Measurements from ENCODE around the gene AKTIP. TPM values are rescaled to one million over a fixed set of nuclear protein-coding genes. Genes with fewer than 3 reads are reported as not detected.

Gene AKTIP
- total RNA-seq, 1 experiment from 2014 or later, result 26.2 TPM

- no peak overlapping the region for H3K9ac ChIP-seq (ENCODE audit: extremely low read depth, insufficient read length, low read length)
- no peak overlapping the region for H4K8ac ChIP-seq (replicated peaks; ENCODE audit: insufficient read length, low read depth, low read length)
- no peak overlapping the region for H2BK15ac ChIP-seq (ENCODE audit: low read depth, low read length)
- no peak overlapping the region for H3T11ph ChIP-seq (ENCODE audit: low read length)
- H2AFZ ChIP-seq (ENCODE audit: low read length), result no peak overlapping the region
- no peak overlapping the region for H3K4me2 ChIP-seq (ENCODE audit: insufficient read depth, insufficient read length, low read length)
- no peaks in the 10 kb centered on the region for H3K23me2 ChIP-seq (ENCODE audit: insufficient read length, low read depth, low read length, poor library complexity, severe bottlenecking)
- no peak overlapping the region for H3K23ac ChIP-seq (ENCODE audit: insufficient read length, low read depth, low read length)
- H3K4me3 Mint-ChIP-seq, result no peak overlapping the region
- H3K27ac ChIP-seq (ENCODE audit: insufficient read length, low read depth, low read length), result no peak overlapping the region
- H3K18ac ChIP-seq (ENCODE audit: insufficient read length, low read depth, low read length), result no peak overlapping the region
- no peak for DNase-seq
- H3K27me3 Mint-ChIP-seq (ENCODE audit: low read depth), result no peaks in the 10 kb centered on the region
- H3K14ac ChIP-seq (ENCODE audit: insufficient read depth, low read length), result no peak overlapping the region
- H3K79me1 ChIP-seq (ENCODE audit: insufficient read depth, low read depth, low read length, poor library complexity, severe bottlenecking), result no peaks in the 10 kb centered on the region
- no peaks in the 10 kb centered on the region for H3K9me3 Mint-ChIP-seq
- TF ChIP-seq CTCF (conservative IDR thresholded peaks at IDR 0.05), result no peak
- no CpG with 5 or more reads among the region's 3 CpGs for WGBS (ENCODE audit: extremely low coverage, insufficient read length, low lambda C conversion rate)
- H3K36me3 Mint-ChIP-seq (ENCODE audit: insufficient read depth in 1 of 3, low read depth in 3 of 3), result peaks cover 5 to 42% (median 41%) of the 10 kb centered on the region in 3 experiments; a peak in 6 of 7 replicates
- H4K20me1 ChIP-seq (ENCODE audit: control insufficient read depth, insufficient read depth, insufficient read length), result no peaks in the 10 kb centered on the region
- no peak overlapping the region for H2BK20ac ChIP-seq (ENCODE audit: low read depth, low read length, poor library complexity, severe bottlenecking)
- no peaks in the 10 kb centered on the region for H3K79me2 ChIP-seq (ENCODE audit: insufficient read depth, low read length)
- no peak overlapping the region for H3K27ac Mint-ChIP-seq
- no peak overlapping the region for H3K4ac ChIP-seq (ENCODE audit: low read depth, low read length)
- H3K56ac ChIP-seq (ENCODE audit: insufficient read length, low read depth, low read length), result no peak overlapping the region
- H4K5ac ChIP-seq (ENCODE audit: insufficient read length, low read depth, low read length), result no peak overlapping the region
- H3K27me3 ChIP-seq (ENCODE audit: insufficient read depth, low read length), result no peaks in the 10 kb centered on the region
- no peaks in the 10 kb centered on the region for H3K4me1 ChIP-seq (ENCODE audit: insufficient read depth, low read length)
- H2BK12ac ChIP-seq (ENCODE audit: insufficient read length, low read depth, low read length), result no peak overlapping the region
- no peak overlapping the region for H4K91ac ChIP-seq (ENCODE audit: insufficient read length, low read depth, low read length)
- no peak overlapping the region for H2AK5ac ChIP-seq (ENCODE audit: insufficient read length, low read length)
- no peak overlapping the region for H2BK5ac ChIP-seq (ENCODE audit: insufficient read length, low read length)
- H3K4me1 Mint-ChIP-seq, result no peaks in the 10 kb centered on the region
- H2BK120ac ChIP-seq (ENCODE audit: low read depth, low read length, poor library complexity, severe bottlenecking), result no peak overlapping the region
- no peaks in the 10 kb centered on the region for H3K9me3 ChIP-seq (ENCODE audit: control insufficient read depth, low read depth, low read length)
Observed at GRCh38 chr16:53446090-53446489, 56.9 kb downstream of the AKTIP start.

Data from H9 (cell line).